ENCODE data around the gene SNRPF. TPM values are rescaled to one million over a fixed set of nuclear protein-coding genes. Genes with fewer than 3 reads are reported as not detected.

The SNRPF gene
- total RNA-seq, 1 experiment from 2014 or later, result 46.9 TPM

- BruUV-seq (replicated peaks), result no TSS peak
- H3K9me3 Mint-ChIP-seq (ENCODE audit: unreplicated experiment), result no peaks in the 10 kb centered on the region
- no peak for DNase-seq (ENCODE audit: unreplicated experiment)
- no peak overlapping the region for H3K4me3 Mint-ChIP-seq (ENCODE audit: unreplicated experiment)
- no peaks in the 10 kb centered on the region for H3K36me3 Mint-ChIP-seq (ENCODE audit: insufficient read depth, unreplicated experiment)
- no peak overlapping the region for H3K27ac Mint-ChIP-seq (ENCODE audit: low read depth, unreplicated experiment)
- intact Hi-C loops (cut with micrococcal nuclease), result no loop called here
- no peaks in the 10 kb centered on the region for H3K4me1 Mint-ChIP-seq (ENCODE audit: insufficient read depth, unreplicated experiment)
- TF ChIP-seq CTCF (IDR thresholded peaks at IDR 0.05; ENCODE audit: unreplicated experiment), result no peak
- H3K27me3 Mint-ChIP-seq (ENCODE audit: insufficient read depth, unreplicated experiment), result no peaks in the 10 kb centered on the region
- POLR2A ChIA-PET, result no interaction called here
- CTCF ChIA-PET, result no interaction called here
These were observed 22.7 kb downstream of the SNRPF start for GRCh38 chr12:95881331-95881955.

- Mint-ChIP-seq H3K9me3 (ENCODE audit: unreplicated experiment) (no peaks in the 10 kb centered on the region), H3K4me1 (ENCODE audit: insufficient read depth, unreplicated experiment) (no peaks in the 10 kb centered on the region), H3K4me3 (ENCODE audit: unreplicated experiment) (no peak overlapping the region), H3K36me3 (ENCODE audit: insufficient read depth, unreplicated experiment) (no peaks in the 10 kb centered on the region), H3K27me3 (ENCODE audit: insufficient read depth, unreplicated experiment) (no peaks in the 10 kb centered on the region), H3K27ac (ENCODE audit: low read depth, unreplicated experiment) (no peak overlapping the region)
- ChIA-PET CTCF (no interaction called here), POLR2A (no interaction called here)
- no TSS peak for BruUV-seq (replicated peaks)
- no peak for TF ChIP-seq CTCF (IDR thresholded peaks at IDR 0.05; ENCODE audit: unreplicated experiment)
- intact Hi-C loops (cut with micrococcal nuclease), result no loop called here
- DNase-seq (ENCODE audit: unreplicated experiment), result no peak
These were observed 23.3 kb downstream of the SNRPF start for GRCh38 chr12:95882080-95882479.

GRCh38 chr12:95882873-95883272, 24.1 kb downstream of the SNRPF start:
- H3K36me3 Mint-ChIP-seq (ENCODE audit: insufficient read depth, unreplicated experiment), result no peaks in the 10 kb centered on the region
- POLR2A ChIA-PET, result no interaction called here
- no peaks in the 10 kb centered on the region for H3K9me3 Mint-ChIP-seq (ENCODE audit: unreplicated experiment)
- intact Hi-C loops (cut with micrococcal nuclease), result no loop called here
- no TSS peak for BruUV-seq (replicated peaks)
- no peak overlapping the region for H3K27ac Mint-ChIP-seq (ENCODE audit: low read depth, unreplicated experiment)
- H3K4me3 Mint-ChIP-seq (ENCODE audit: unreplicated experiment), result no peak overlapping the region
- H3K27me3 Mint-ChIP-seq (ENCODE audit: insufficient read depth, unreplicated experiment), result no peaks in the 10 kb centered on the region
- CTCF ChIA-PET, result interaction anchor here (1.1 kb wide), 1 partner anchor 115 kb away, joined by 4 read pairs; no protein-coding TSS in a partner anchor
- no peak for DNase-seq (ENCODE audit: unreplicated experiment)
- H3K4me1 Mint-ChIP-seq (ENCODE audit: insufficient read depth, unreplicated experiment), result no peaks in the 10 kb centered on the region
- TF ChIP-seq CTCF (IDR thresholded peaks at IDR 0.05; ENCODE audit: unreplicated experiment), result no peak

- no peak overlapping the region for H3K27ac Mint-ChIP-seq (ENCODE audit: low read depth, unreplicated experiment)
- no peak for DNase-seq (ENCODE audit: unreplicated experiment)
- CTCF ChIA-PET, result interaction anchor here (0.7 to 1.9 kb wide), 3 partner anchors 33 to 311 kb away, joined by 3 to 5 read pairs (median 3); no protein-coding TSS in a partner anchor
These were observed 26.2 kb downstream of the SNRPF start for GRCh38 chr12:95884998-95885397.

More at GRCh38 chr12:95884998-95885397, 26.2 kb downstream of the SNRPF start:
- POLR2A ChIA-PET, result no interaction called here
- no peaks in the 10 kb centered on the region for H3K9me3 Mint-ChIP-seq (ENCODE audit: unreplicated experiment)
- intact Hi-C loops (cut with micrococcal nuclease), result no loop called here
- H3K4me3 Mint-ChIP-seq (ENCODE audit: unreplicated experiment), result no peak overlapping the region
- no peaks in the 10 kb centered on the region for H3K36me3 Mint-ChIP-seq (ENCODE audit: insufficient read depth, unreplicated experiment)
- no peaks in the 10 kb centered on the region for H3K27me3 Mint-ChIP-seq (ENCODE audit: insufficient read depth, unreplicated experiment)
- no peak for TF ChIP-seq CTCF (IDR thresholded peaks at IDR 0.05; ENCODE audit: unreplicated experiment)
- no peaks in the 10 kb centered on the region for H3K4me1 Mint-ChIP-seq (ENCODE audit: insufficient read depth, unreplicated experiment)
- no TSS peak for BruUV-seq (replicated peaks)
